ENCODE data around the gene SLC2A5.

DNA sequence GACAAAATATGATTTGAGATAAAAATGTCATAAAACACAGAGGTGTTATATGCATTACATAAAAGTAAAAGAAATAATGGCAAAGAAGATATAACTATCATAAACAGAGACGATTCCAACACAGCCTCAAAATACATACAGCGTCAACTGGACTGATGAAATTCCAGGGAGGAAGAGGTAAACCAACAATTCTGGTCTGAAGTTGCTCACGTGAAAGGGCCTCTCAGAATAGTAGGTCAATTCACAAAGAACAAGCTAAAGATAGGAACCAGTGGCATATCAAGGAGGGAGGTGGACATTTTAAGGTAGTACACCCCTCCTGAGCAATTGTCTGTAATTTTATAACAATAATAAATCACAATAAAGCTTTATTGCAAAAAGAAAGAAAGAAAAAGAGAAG lies 18.6 kb downstream of the SLC2A5 start:
- TF ChIP-seq, protein P1, sequence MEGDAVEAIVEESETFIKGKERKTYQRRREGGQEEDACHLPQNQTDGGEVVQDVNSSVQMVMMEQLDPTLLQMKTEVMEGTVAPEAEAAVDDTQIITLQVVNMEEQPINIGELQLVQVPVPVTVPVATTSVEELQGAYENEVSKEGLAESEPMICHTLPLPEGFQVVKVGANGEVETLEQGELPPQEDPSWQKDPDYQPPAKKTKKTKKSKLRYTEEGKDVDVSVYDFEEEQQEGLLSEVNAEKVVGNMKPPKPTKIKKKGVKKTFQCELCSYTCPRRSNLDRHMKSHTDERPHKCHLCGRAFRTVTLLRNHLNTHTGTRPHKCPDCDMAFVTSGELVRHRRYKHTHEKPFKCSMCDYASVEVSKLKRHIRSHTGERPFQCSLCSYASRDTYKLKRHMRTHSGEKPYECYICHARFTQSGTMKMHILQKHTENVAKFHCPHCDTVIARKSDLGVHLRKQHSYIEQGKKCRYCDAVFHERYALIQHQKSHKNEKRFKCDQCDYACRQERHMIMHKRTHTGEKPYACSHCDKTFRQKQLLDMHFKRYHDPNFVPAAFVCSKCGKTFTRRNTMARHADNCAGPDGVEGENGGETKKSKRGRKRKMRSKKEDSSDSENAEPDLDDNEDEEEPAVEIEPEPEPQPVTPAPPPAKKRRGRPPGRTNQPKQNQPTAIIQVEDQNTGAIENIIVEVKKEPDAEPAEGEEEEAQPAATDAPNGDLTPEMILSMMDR (IDR thresholded peaks at IDR 0.05): no peak
- no peak for TF ChIP-seq POLR2A (IDR thresholded peaks at IDR 0.05)

Data from Peyer's patch (tissue), 4 donors.